A549 (cell line): ENCODE data around the gene CGN.

Experiments used
- CTCF ChIP-seq: fragments of >200 bp; sonication (Bioruptor Twin); formaldehyde crosslinking; IDR thresholded peaks from 3 replicates; pipeline ENCODE4 v1.5.1; 2016
- ELK1 ChIP-seq: fragments of 150-350 bp; IDR thresholded peaks from 2 replicates; pipeline ENCODE4 v1.6.1; 2014; ENCODE audit warnings: low read depth, mild to moderate bottlenecking, low read length
- FOSB ChIP-seq: fragments of 250-450 bp; sonication (Bioruptor Pico); IDR thresholded peaks from 2 replicates; pipeline ENCODE4 v1.5.0; 2020; ENCODE audit warnings: mild to moderate bottlenecking, moderate library complexity
- HEYL ChIP-seq: fragments of 250-450 bp; sonication (Bioruptor Pico); IDR thresholded peaks from 2 replicates; pipeline ENCODE4 v1.8.0; 2021; ENCODE audit warnings: mild to moderate bottlenecking, moderate library complexity
- MAZ ChIP-seq: fragments of 150-350 bp; IDR thresholded peaks from 2 replicates; pipeline ENCODE4 v1.6.1; 2014; ENCODE audit warnings: antibody characterized with exemption, low read depth, low read length, borderline replicate concordance
- MYC ChIP-seq: IDR thresholded peaks from 2 replicates; pipeline ENCODE4 v1.6.1; 2012; ENCODE audit warnings: mild to moderate bottlenecking, inconsistent platforms, low read length, improper control_type of control experiment, borderline replicate concordance
- POLR2A ChIP-seq: IDR thresholded peaks from 2 replicates; pipeline ENCODE4 v1.6.1; 2012; ENCODE audit warnings: mild to moderate bottlenecking, low read length
- RAD21 ChIP-seq, 2 experiments: fragments of >200 bp in 1 of 2; sonication (Bioruptor Twin) in 1 of 2; formaldehyde crosslinking in 1 of 2; IDR thresholded peaks in 1 of 2; conservative IDR thresholded peaks in 1 of 2; 2 replicates in 1 of 2; 3 replicates in 1 of 2; pipeline ENCODE4 v1.6.1; 2012 to 2018; ENCODE audit warnings: inconsistent platforms in 1 of 2
- SMC3 ChIP-seq: fragments of >200 bp; sonication (Bioruptor Twin); formaldehyde crosslinking; IDR thresholded peaks from 3 replicates; pipeline ENCODE4 v1.6.1; 2018; ENCODE audit warnings: inconsistent platforms

GRCh38 chr1:151579436-151580225, 68.4 kb downstream of the CGN start:
- no peak for TF ChIP-seq SMC3
- no peak for TF ChIP-seq CTCF
- TF ChIP-seq POLR2A = no peak
- TF ChIP-seq MAZ = no peak
- TF ChIP-seq RAD21 (conservative IDR thresholded peaks at IDR 0.05 in 1 of 2, IDR thresholded peaks at IDR 0.05 in 1 of 2) = no peak
- TF ChIP-seq ELK1 = no peak
- TF ChIP-seq FOSB (CRISPR knock-in tag) = no peak
- TF ChIP-seq MYC = no peak
- no peak for TF ChIP-seq HEYL
